ENCODE measurements around the gene CENPU. TPM values are rescaled to one million over a fixed set of nuclear protein-coding genes. Genes with fewer than 3 reads are reported as not detected.

Gene CENPU
- total and polyA plus RNA-seq, 10 of the 15 experiments (the other 5 are each of a cell fraction or from before 2014, with no cell fraction given) = 26.6 to 90.8 (median 53.8) TPM

GRCh38 chr4:184745831-184746795, 12.2 kb upstream of the CENPU start:
- no peak overlapping the region for H3K9ac ChIP-seq (ENCODE audit: control insufficient read depth, insufficient read depth, low read length)
- no peaks in the 10 kb centered on the region; the same call in 2 of the 3 replicates for H3K9me3 ChIP-seq (replicated peaks; ENCODE audit: control insufficient read depth, insufficient read depth, low read length)
- no peaks in the 10 kb centered on the region for H3K4me1 ChIP-seq (ENCODE audit: control insufficient read depth, insufficient read depth, low read length)
- SMC1A ChIA-PET (ENCODE audit: uncharacterized antibody, unreplicated experiment) = interaction anchor here (0.7 to 2.8 kb wide), 33 partner anchors 12 to 485 kb away, joined by 3 to 13 read pairs (median 5); partner anchors contain the start of gene CENPU
- no peaks in the 10 kb centered on the region for H3K79me2 ChIP-seq (ENCODE audit: control insufficient read depth, insufficient read depth, low read length)
- no peaks in the 10 kb centered on the region for H4K20me1 ChIP-seq (ENCODE audit: control insufficient read depth, insufficient read depth)
- POLR2A ChIA-PET = interaction anchor here (0.7 to 1.8 kb wide), 3 partner anchors 12 to 75 kb away, joined by 3 to 4 read pairs (median 4); partner anchors contain the start of gene CENPU
- no TSS peak for BruUV-seq (replicated peaks)
- DNase-seq (ENCODE audit: low read depth, low spot score) (no peak), FAIRE-seq (peak; percentile 61), ATAC-seq (peak; percentile 89)
- no peaks in the 10 kb centered on the region for H3K27me3 ChIP-seq (replicated peaks in 1 of 2; ENCODE audit: control insufficient read depth in 2 of 2, insufficient read depth in 2 of 2, low read length in 1 of 2)
- no peak overlapping the region for H3K4me2 ChIP-seq (ENCODE audit: control insufficient read depth, insufficient read depth)
- CTCF ChIA-PET = interaction anchor here (0.6 to 3.2 kb wide), 59 partner anchors 9 to 1290 kb away, joined by 3 to 33 read pairs (median 4); partner anchors contain the start of genes CENPU and HELT
- no peak overlapping the region for H3K4me3 ChIP-seq
- intact Hi-C loops (cut with micrococcal nuclease; ENCODE audit: unreplicated experiment) (loop anchor here (1.0 to 10.0 kb wide), 5 partner anchors 71 to 389 kb away; no protein-coding TSS in a partner anchor), in situ Hi-C loops (cut with MboI) (loop anchor here (5.0 kb wide), 1 partner anchor 236 kb away; no protein-coding TSS in a partner anchor)
- H2AFZ ChIP-seq (ENCODE audit: control insufficient read depth, low read depth, low read length) = no peak overlapping the region
- 33% methylated on average over 10 of the region's 10 CpGs for WGBS (ENCODE audit: insufficient coverage, insufficient replicate concordance, low lambda C conversion rate, missing lambda C conversion rate)
- no peaks in the 10 kb centered on the region; a peak in 1 of 4 replicates for H3K36me3 ChIP-seq (ENCODE audit: control insufficient read depth in 2 of 2, insufficient read depth in 2 of 2, low read length in 1 of 2)
- H3K27ac ChIP-seq (ENCODE audit: control insufficient read depth, insufficient read depth) = no peak overlapping the region
- RAD21 ChIA-PET (ENCODE audit: unreplicated experiment) = interaction anchor here (0.6 to 3.0 kb wide), 39 partner anchors 9 to 482 kb away, joined by 3 to 40 read pairs (median 4); partner anchors contain the start of genes ACSL1, CASP3, CENPU and PRIMPOL
- TF ChIP-seq, protein P1, sequence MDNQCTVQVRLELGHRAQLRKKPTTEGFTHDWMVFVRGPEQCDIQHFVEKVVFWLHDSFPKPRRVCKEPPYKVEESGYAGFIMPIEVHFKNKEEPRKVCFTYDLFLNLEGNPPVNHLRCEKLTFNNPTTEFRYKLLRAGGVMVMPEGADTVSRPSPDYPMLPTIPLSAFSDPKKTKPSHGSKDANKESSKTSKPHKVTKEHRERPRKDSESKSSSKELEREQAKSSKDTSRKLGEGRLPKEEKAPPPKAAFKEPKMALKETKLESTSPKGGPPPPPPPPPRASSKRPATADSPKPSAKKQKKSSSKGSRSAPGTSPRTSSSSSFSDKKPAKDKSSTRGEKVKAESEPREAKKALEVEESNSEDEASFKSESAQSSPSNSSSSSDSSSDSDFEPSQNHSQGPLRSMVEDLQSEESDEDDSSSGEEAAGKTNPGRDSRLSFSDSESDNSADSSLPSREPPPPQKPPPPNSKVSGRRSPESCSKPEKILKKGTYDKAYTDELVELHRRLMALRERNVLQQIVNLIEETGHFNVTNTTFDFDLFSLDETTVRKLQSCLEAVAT (IDR thresholded peaks at IDR 0.05) = no peak
- TF ChIP-seq RUNX3 (IDR thresholded peaks at IDR 0.05; ENCODE audit: low read length) (no peak), BCLAF1 (IDR thresholded peaks at IDR 0.05) (no peak)
- TF ChIP-seq, protein P2, sequence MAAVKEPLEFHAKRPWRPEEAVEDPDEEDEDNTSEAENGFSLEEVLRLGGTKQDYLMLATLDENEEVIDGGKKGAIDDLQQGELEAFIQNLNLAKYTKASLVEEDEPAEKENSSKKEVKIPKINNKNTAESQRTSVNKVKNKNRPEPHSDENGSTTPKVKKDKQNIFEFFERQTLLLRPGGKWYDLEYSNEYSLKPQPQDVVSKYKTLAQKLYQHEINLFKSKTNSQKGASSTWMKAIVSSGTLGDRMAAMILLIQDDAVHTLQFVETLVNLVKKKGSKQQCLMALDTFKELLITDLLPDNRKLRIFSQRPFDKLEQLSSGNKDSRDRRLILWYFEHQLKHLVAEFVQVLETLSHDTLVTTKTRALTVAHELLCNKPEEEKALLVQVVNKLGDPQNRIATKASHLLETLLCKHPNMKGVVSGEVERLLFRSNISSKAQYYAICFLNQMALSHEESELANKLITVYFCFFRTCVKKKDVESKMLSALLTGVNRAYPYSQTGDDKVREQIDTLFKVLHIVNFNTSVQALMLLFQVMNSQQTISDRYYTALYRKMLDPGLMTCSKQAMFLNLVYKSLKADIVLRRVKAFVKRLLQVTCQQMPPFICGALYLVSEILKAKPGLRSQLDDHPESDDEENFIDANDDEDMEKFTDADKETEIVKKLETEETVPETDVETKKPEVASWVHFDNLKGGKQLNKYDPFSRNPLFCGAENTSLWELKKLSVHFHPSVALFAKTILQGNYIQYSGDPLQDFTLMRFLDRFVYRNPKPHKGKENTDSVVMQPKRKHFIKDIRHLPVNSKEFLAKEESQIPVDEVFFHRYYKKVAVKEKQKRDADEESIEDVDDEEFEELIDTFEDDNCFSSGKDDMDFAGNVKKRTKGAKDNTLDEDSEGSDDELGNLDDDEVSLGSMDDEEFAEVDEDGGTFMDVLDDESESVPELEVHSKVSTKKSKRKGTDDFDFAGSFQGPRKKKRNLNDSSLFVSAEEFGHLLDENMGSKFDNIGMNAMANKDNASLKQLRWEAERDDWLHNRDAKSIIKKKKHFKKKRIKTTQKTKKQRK (IDR thresholded peaks at IDR 0.05; ENCODE audit: low read depth, low read length) = no peak
- TF ChIP-seq, protein P3, sequence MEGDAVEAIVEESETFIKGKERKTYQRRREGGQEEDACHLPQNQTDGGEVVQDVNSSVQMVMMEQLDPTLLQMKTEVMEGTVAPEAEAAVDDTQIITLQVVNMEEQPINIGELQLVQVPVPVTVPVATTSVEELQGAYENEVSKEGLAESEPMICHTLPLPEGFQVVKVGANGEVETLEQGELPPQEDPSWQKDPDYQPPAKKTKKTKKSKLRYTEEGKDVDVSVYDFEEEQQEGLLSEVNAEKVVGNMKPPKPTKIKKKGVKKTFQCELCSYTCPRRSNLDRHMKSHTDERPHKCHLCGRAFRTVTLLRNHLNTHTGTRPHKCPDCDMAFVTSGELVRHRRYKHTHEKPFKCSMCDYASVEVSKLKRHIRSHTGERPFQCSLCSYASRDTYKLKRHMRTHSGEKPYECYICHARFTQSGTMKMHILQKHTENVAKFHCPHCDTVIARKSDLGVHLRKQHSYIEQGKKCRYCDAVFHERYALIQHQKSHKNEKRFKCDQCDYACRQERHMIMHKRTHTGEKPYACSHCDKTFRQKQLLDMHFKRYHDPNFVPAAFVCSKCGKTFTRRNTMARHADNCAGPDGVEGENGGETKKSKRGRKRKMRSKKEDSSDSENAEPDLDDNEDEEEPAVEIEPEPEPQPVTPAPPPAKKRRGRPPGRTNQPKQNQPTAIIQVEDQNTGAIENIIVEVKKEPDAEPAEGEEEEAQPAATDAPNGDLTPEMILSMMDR (IDR thresholded peaks at IDR 0.05 in 2 of 3, conservative IDR thresholded peaks at IDR 0.05 in 1 of 3; ENCODE audit: control insufficient read depth in 2 of 3, extremely low read depth in 1 of 3, insufficient read depth in 1 of 3, low read depth in 3 of 3, low read length in 3 of 3) = peak; percentile 77 to 85 (median 82)
